GDM1 (cell line): ENCODE data around the gene WNK2.

Source experiments
- DNase-seq: peaks from one replicate; lab custom pipeline; 2025; lab: John Stamatoyannopoulos, UW

The WNK2 gene

GRCh38 chr9:93200449-93200742 lies 16.5 kb downstream of the WNK2 start:
- DNase-seq: no peak

- no peak for DNase-seq
These were observed 17.0 kb downstream of the WNK2 start for GRCh38 chr9:93200989-93201334.

- DNase-seq: no peak
These were observed 19.2 kb downstream of the WNK2 start for GRCh38 chr9:93203026-93203717.

- no peak for DNase-seq
These were observed 20.0 kb downstream of the WNK2 start for GRCh38 chr9:93203718-93204469.

- DNase-seq: no peak
These were observed 20.6 kb downstream of the WNK2 start for GRCh38 chr9:93204470-93205043.

- no peak for DNase-seq
These were observed 21.3 kb downstream of the WNK2 start for GRCh38 chr9:93205045-93205768.

GRCh38 chr9:93205896-93206575 lies 22.1 kb downstream of the WNK2 start:
- DNase-seq: no peak

- no peak for DNase-seq
These were observed 22.7 kb downstream of the WNK2 start for GRCh38 chr9:93206576-93207155.

- no peak for DNase-seq
These were observed 23.4 kb downstream of the WNK2 start for GRCh38 chr9:93207326-93207814.

- no peak for DNase-seq
These were observed 24.2 kb downstream of the WNK2 start for GRCh38 chr9:93207860-93208734.

GRCh38 chr9:93209097-93209496 lies 25.2 kb downstream of the WNK2 start:
- DNase-seq: no peak

GRCh38 chr9:93209576-93210323 lies 25.8 kb downstream of the WNK2 start:
- no peak for DNase-seq

GRCh38 chr9:93210324-93210973 lies 26.5 kb downstream of the WNK2 start:
- DNase-seq: no peak

- no peak for DNase-seq
These were observed 27.2 kb downstream of the WNK2 start for GRCh38 chr9:93210974-93211653.

- no peak for DNase-seq
These were observed 27.7 kb downstream of the WNK2 start for GRCh38 chr9:93211654-93212001.

- no peak for DNase-seq
These were observed 28.5 kb downstream of the WNK2 start for GRCh38 chr9:93212409-93212808.

- no peak for DNase-seq
These were observed 32.1 kb downstream of the WNK2 start for GRCh38 chr9:93216073-93216365.

GRCh38 chr9:93217706-93218105 lies 33.8 kb downstream of the WNK2 start:
- no peak for DNase-seq

GRCh38 chr9:93218161-93218560 lies 34.2 kb downstream of the WNK2 start:
- DNase-seq: no peak
